ENCODE data around the gene TIRAP.

GRCh38 chr11:126297004-126297403 is 14.1 kb downstream of the TIRAP start:
- TF ChIP-seq POLR2AphosphoS5 (IDR thresholded peaks at IDR 0.05; ENCODE audit: low read depth, low read length) (no peak), SIN3A (IDR thresholded peaks at IDR 0.05; ENCODE audit: borderline replicate concordance, insufficient read depth, low read length) (no peak), TAF1 (IDR thresholded peaks at IDR 0.05; ENCODE audit: borderline replicate concordance, insufficient read depth, low read length) (no peak), FOXP2 (optimal IDR thresholded peaks at IDR 0.05; ENCODE audit: borderline replicate concordance, extremely low read depth, extremely low read length, insufficient read depth) (no peak)
- TF ChIP-seq, protein P1, sequence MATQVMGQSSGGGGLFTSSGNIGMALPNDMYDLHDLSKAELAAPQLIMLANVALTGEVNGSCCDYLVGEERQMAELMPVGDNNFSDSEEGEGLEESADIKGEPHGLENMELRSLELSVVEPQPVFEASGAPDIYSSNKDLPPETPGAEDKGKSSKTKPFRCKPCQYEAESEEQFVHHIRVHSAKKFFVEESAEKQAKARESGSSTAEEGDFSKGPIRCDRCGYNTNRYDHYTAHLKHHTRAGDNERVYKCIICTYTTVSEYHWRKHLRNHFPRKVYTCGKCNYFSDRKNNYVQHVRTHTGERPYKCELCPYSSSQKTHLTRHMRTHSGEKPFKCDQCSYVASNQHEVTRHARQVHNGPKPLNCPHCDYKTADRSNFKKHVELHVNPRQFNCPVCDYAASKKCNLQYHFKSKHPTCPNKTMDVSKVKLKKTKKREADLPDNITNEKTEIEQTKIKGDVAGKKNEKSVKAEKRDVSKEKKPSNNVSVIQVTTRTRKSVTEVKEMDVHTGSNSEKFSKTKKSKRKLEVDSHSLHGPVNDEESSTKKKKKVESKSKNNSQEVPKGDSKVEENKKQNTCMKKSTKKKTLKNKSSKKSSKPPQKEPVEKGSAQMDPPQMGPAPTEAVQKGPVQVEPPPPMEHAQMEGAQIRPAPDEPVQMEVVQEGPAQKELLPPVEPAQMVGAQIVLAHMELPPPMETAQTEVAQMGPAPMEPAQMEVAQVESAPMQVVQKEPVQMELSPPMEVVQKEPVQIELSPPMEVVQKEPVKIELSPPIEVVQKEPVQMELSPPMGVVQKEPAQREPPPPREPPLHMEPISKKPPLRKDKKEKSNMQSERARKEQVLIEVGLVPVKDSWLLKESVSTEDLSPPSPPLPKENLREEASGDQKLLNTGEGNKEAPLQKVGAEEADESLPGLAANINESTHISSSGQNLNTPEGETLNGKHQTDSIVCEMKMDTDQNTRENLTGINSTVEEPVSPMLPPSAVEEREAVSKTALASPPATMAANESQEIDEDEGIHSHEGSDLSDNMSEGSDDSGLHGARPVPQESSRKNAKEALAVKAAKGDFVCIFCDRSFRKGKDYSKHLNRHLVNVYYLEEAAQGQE (IDR thresholded peaks at IDR 0.05; ENCODE audit: insufficient read depth in 1 of 2, low read depth in 2 of 2, low read length in 2 of 2) = no peak

All from PFSK-1 (cell line).